DOHH2 (cell line): ENCODE results near the gene GBF1.

Experiments used
- EZH2phosphoT487 ChIP-seq: fragments of 200-600 bp; sonication (generic); IDR thresholded peaks from 2 replicates; pipeline ENCODE4 v1.6.1; 2017; ENCODE audit warnings: borderline replicate concordance, mild to moderate bottlenecking, antibody characterized with exemption, low read length, moderate library complexity, mixed read lengths
- TF ChIP-seq, protein P1 (sequence below): fragments of 200-600 bp; sonication (generic); IDR thresholded peaks from one replicate; pipeline ENCODE4 v1.5.1; 2014; ENCODE audit warnings: antibody characterized with exemption, mild to moderate bottlenecking, low read depth, low read length; ENCODE audit not compliant: poor library complexity, severe bottlenecking

DNA sequence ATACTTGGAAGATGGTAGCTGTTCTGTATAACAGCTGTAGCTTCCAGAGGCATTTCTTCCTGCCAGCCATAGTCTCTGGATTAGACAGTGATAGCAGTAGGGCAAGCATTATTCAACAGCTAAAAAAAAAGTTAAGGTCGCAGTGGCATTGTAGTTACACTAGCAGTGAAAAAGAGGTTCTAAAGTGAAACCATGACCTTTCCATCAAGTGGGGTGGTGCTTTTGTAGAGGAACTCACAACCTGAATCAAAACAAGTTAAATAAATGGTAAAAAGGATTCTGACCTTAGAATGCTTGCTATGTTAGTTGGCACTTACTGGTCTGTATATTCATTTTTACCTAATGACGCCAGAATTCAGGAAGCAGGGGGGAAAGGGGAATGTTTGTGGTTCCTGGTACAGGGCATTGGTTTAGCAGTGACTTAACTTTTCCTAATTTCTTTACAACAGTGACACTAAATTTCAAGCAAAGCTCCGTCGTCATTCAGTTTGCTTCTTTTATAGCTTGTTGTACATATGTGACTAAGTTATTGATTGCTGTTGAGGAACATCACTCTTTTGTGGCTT, 55.0 kb downstream of the GBF1 start:
- TF ChIP-seq, protein P1, sequence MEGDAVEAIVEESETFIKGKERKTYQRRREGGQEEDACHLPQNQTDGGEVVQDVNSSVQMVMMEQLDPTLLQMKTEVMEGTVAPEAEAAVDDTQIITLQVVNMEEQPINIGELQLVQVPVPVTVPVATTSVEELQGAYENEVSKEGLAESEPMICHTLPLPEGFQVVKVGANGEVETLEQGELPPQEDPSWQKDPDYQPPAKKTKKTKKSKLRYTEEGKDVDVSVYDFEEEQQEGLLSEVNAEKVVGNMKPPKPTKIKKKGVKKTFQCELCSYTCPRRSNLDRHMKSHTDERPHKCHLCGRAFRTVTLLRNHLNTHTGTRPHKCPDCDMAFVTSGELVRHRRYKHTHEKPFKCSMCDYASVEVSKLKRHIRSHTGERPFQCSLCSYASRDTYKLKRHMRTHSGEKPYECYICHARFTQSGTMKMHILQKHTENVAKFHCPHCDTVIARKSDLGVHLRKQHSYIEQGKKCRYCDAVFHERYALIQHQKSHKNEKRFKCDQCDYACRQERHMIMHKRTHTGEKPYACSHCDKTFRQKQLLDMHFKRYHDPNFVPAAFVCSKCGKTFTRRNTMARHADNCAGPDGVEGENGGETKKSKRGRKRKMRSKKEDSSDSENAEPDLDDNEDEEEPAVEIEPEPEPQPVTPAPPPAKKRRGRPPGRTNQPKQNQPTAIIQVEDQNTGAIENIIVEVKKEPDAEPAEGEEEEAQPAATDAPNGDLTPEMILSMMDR = no peak
- TF ChIP-seq EZH2phosphoT487 = no peak
